GM12875 (cell line): Measurements from ENCODE around the gene C1orf167.

Experiments used
- H3K4me3 ChIP-seq: one replicate; pipeline ENCODE4 v1.5.1; 2011; ENCODE audit warnings: low read depth, low read length, control low read depth
- TF ChIP-seq, protein P1 (sequence below): IDR thresholded peaks from 2 replicates; pipeline ENCODE4 v1.5.1; 2011; ENCODE audit warnings: low read depth, mild to moderate bottlenecking, control low read depth, inconsistent platforms, low read length, moderate library complexity, borderline replicate concordance; ENCODE audit not compliant: insufficient read depth

Gene C1orf167

DNA sequence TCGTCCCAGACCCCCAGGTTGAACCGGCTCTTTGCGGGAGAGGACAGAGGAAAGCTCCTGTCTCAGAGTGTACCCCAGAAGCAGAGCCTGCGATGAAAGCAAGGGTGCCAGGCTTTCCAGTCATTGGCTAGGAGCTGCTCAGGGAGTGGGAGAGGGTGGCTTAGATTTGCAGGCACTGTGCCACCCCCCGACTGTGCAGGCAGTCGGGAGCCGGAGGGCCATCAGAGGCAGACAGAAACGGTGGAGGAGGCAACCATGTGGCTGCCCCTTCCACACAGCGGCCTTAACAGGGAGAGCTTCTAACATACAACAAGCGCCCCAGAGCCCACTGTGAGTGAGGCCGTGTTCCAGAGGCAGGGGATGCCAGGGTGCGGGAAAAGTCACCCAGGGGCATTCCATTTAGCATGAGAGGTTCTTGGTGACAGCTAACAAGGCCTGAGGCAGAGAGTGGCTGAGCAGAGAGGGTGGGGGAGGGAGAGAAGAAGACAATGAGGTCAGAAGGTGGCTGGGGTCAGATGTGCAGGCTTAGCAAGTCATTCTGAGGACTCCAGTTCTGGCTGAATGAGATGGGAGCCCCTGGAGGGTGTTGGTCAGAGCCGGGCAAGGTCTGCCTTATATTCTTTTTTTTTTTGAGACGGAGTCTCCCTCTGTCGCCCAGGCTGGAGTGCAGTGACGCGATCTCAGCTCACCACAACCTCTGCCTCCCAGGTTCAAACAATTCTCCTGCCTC, 9.5 kb upstream of the C1orf167 start:
- TF ChIP-seq, protein P1, sequence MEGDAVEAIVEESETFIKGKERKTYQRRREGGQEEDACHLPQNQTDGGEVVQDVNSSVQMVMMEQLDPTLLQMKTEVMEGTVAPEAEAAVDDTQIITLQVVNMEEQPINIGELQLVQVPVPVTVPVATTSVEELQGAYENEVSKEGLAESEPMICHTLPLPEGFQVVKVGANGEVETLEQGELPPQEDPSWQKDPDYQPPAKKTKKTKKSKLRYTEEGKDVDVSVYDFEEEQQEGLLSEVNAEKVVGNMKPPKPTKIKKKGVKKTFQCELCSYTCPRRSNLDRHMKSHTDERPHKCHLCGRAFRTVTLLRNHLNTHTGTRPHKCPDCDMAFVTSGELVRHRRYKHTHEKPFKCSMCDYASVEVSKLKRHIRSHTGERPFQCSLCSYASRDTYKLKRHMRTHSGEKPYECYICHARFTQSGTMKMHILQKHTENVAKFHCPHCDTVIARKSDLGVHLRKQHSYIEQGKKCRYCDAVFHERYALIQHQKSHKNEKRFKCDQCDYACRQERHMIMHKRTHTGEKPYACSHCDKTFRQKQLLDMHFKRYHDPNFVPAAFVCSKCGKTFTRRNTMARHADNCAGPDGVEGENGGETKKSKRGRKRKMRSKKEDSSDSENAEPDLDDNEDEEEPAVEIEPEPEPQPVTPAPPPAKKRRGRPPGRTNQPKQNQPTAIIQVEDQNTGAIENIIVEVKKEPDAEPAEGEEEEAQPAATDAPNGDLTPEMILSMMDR = no peak
- no peak overlapping the region for H3K4me3 ChIP-seq

DNA sequence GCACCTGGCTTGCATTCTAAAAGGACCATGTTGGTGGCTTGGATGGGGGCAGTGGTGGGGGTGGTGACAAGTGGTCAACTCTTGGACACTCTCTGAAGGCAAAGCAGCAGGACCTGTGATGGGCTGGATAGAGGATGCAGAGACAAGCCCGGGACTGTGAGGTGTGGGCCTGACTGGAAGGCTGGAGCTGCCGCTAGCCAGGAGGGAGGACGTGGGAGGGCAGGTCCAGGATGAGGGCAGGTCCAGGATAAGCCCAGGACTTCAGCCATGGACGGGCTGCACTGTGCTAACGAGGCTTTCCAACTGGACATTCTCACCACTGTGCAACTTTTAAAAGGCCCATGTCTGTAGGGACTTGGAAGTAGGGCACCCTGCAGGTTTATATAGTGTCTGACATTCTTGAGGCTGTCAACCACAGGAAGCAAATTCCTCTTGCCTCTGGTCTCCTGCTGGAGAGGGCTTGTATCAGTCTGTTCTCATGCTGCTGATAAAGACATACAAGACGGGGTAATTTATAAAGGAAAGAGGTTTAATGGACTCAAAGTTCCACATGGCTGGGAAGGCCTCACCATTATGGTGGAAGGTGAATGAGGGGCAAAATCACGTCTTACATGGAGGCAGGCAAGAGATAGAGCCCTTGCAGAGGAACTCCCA, 8.3 kb upstream of the C1orf167 start:
- TF ChIP-seq, protein P1 = no peak
- no peak overlapping the region for H3K4me3 ChIP-seq

DNA sequence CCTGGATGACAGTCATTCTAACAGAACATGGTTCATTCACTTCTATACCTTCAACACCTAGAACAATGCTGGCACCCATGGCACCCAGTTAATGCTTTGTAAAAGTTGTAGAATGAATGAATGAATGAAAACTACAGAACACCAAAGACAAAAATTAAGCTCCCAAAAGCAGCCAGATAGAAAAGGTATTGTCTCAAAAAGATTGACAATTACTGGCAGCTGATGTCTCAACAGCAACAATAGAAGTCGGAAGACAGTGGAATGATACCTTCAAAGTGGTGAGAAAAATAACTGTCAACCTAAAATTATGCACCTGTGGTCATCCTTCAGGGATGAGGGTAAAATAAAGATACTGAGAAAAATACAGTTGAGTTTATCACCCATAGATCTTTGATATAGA, 4.9 kb upstream of the C1orf167 start:
- TF ChIP-seq, protein P1 = no peak
- no peak overlapping the region for H3K4me3 ChIP-seq

DNA sequence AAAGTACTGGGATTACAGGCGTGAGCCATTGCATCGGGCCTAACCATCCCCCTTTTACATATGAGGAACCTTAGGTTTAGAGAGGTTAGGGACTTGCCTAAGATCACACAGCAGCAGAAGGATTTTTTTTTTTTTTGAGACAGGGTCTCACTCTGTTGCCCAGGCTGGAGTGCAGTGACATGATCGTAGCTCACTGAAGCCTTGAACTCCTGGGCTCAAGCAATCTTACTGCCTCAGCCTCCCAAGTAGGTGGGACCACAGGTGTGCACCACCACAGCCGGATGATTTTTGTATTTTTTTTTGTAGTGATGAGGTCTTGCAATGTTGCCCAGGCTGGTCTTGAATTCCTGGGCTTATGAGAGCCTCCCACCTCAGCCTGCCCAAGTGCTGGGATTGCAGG, 2.2 kb upstream of the C1orf167 start:
- H3K4me3 ChIP-seq = no peak overlapping the region
- TF ChIP-seq, protein P1 = no peak

DNA sequence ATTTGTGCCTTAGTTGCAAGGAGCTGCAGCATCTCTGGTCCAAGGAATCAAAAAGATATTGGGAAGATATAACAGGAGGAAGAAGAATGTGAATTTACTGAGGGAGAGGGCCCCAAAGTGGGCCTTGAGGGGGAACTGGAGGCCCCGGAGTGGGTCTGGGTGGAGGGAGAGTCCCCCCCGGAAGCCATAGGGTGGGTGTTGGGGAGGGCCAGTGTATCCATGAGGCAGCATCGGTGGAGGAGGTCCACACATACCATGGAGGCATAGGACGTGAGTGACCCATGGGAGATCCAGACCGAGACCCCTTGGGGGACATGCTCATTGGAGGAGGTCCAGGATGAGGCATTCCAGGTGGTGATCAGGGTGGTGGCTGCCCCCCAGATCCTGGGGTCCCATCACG, 708 bp upstream of the C1orf167 start:
- no peak overlapping the region for H3K4me3 ChIP-seq
- TF ChIP-seq, protein P1 = no peak

DNA sequence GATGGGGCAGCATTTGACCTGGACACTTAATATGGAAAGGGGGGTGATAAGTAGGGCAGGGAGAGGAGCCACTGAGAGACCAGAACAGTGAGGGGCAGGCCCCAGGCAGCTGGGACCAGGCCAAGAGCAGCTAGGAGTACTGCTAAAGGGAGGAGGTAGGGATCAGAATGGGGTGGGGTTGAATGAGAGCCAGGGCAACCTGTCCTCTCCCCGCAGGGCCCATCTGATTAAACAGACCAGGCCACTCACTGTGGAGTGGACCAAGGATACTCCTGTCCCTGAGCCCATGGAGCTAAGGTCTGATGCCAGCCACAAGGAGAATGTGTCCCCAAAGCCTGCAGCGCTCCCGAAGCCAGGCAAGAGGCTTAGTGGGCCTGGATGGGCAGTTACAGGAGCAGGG, 2.1 kb downstream of the C1orf167 start:
- TF ChIP-seq, protein P1 = no peak
- H3K4me3 ChIP-seq = no peak overlapping the region

DNA sequence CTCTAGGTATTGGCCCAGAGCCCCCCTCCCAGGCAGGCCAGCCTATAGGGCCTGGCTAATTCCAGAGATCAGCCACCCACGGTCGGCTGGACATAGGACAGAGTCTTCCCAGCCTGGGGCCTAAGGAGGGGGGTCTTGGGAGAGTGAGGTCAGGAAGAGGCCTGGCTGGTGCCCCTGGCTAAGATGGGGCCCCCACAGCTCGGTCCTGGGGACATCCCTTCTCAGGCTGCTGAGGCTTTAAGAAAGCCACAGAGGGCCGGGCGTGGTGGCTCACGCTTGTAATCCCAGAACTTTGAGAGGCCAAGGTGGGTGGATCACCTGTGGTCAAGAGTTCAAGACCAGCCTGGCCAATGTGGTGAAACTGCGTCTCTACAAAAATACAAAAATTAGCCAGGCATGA, 2.5 kb downstream of the C1orf167 start:
- H3K4me3 ChIP-seq = no peak overlapping the region
- TF ChIP-seq, protein P1 = no peak
